ENCODE data around the gene HNRNPUL1. TPM values are rescaled to one million over a fixed set of nuclear protein-coding genes. Genes with fewer than 3 reads are reported as not detected.

The HNRNPUL1 gene
- total RNA-seq, 1 experiment from 2014 or later, result 315 TPM

DNA sequence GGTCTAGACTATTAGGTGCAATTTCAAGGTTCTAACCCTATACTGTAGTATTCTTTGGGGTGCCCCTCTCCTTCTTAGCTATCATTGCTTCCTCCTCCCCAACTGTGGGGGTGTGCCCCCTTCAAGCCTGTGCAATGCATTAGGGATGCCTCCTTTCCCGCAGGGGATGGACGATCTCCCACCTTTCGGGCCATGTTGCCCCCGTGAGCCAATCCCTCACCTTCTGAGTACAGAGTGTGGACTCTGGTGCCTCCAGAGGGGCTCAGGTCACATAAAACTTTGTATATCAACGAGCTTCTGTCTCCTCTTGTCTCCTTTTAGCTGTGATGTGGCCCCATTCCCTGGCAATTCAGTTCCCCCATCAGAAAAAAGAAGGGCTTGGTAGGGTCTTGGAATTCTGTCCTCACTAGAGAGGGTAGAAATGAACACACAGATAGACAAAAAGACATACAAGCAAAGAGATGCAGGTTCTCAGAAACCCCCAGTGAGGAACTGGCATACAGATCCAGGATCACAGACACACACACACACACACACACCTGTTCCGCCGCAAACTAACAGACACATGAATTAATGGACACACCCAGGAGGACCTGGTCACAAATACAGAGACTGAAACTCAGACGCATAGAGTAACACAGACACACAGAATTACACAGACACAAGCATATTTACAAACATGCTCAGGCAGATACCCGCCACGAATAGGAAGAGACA is 2.5 kb upstream of the HNRNPUL1 start:
- H2AFZ ChIP-seq (ENCODE audit: low read length), result no peak overlapping the region
- H3K27me3 Mint-ChIP-seq (ENCODE audit: low read depth), result peaks cover 1% of the 10 kb centered on the region; the same call in 1 of the 2 replicates
- peak overlapping the region; percentile 1 for H3K9ac ChIP-seq (ENCODE audit: extremely low read depth, insufficient read length, low read length)
- no peak overlapping the region for H3K4ac ChIP-seq (ENCODE audit: low read depth, low read length)
- H3K4me1 Mint-ChIP-seq, result peaks cover 19% of the 10 kb centered on the region in 2 experiments
- H3K79me1 ChIP-seq (ENCODE audit: insufficient read depth, low read depth, low read length, poor library complexity, severe bottlenecking), result no peaks in the 10 kb centered on the region
- H3K14ac ChIP-seq (ENCODE audit: insufficient read depth, low read length), result no peak overlapping the region
- H2AK5ac ChIP-seq (ENCODE audit: insufficient read length, low read length), result no peak overlapping the region
- H2BK5ac ChIP-seq (ENCODE audit: insufficient read length, low read length), result no peak overlapping the region
- H3K56ac ChIP-seq (ENCODE audit: insufficient read length, low read depth, low read length), result no peak overlapping the region
- peak overlapping the region; percentile 99 to 100 for H3K4me3 Mint-ChIP-seq
- peak overlapping the region; percentile 83 for H3K4me2 ChIP-seq (ENCODE audit: insufficient read depth, insufficient read length, low read length)
- peak overlapping the region in 1 of 3 experiments; percentile 26; a peak in 1 of 7 replicates for H3K27ac Mint-ChIP-seq
- no peak overlapping the region for H2BK12ac ChIP-seq (ENCODE audit: insufficient read length, low read depth, low read length)
- no peak overlapping the region for H2BK120ac ChIP-seq (ENCODE audit: low read depth, low read length, poor library complexity, severe bottlenecking)
- no peaks in the 10 kb centered on the region for H3K4me1 ChIP-seq (ENCODE audit: insufficient read depth, low read length)
- H4K5ac ChIP-seq (ENCODE audit: insufficient read length, low read depth, low read length), result no peak overlapping the region
- no peak overlapping the region for H3K23ac ChIP-seq (ENCODE audit: insufficient read length, low read depth, low read length)
- no peaks in the 10 kb centered on the region for H4K20me1 ChIP-seq (ENCODE audit: control insufficient read depth, insufficient read depth, insufficient read length)
- H3K18ac ChIP-seq (ENCODE audit: insufficient read length, low read depth, low read length), result no peak overlapping the region
- peaks cover 18 to 51% (median 37%) of the 10 kb centered on the region in 3 experiments for H3K36me3 Mint-ChIP-seq (ENCODE audit: insufficient read depth in 1 of 3, low read depth in 3 of 3)
- H3K23me2 ChIP-seq (ENCODE audit: insufficient read length, low read depth, low read length, poor library complexity, severe bottlenecking), result peaks cover 18% of the 10 kb centered on the region
- H3T11ph ChIP-seq (ENCODE audit: low read length), result no peak overlapping the region
- no CpG with 5 or more reads among the region's 10 CpGs for WGBS (ENCODE audit: extremely low coverage, insufficient read length, low lambda C conversion rate)
- DNase-seq, result no peak
- H4K91ac ChIP-seq (ENCODE audit: insufficient read length, low read depth, low read length), result no peak overlapping the region
- no peak overlapping the region for H2BK20ac ChIP-seq (ENCODE audit: low read depth, low read length, poor library complexity, severe bottlenecking)
- no peaks in the 10 kb centered on the region for H3K9me3 ChIP-seq (ENCODE audit: control insufficient read depth, low read depth, low read length)
- H3K9me3 Mint-ChIP-seq, result peaks cover 0 to 4% of the 10 kb centered on the region in 2 experiments; a peak in 2 of 5 replicates
- H4K8ac ChIP-seq (replicated peaks; ENCODE audit: insufficient read length, low read depth, low read length), result no peak overlapping the region
- TF ChIP-seq, protein P1, sequence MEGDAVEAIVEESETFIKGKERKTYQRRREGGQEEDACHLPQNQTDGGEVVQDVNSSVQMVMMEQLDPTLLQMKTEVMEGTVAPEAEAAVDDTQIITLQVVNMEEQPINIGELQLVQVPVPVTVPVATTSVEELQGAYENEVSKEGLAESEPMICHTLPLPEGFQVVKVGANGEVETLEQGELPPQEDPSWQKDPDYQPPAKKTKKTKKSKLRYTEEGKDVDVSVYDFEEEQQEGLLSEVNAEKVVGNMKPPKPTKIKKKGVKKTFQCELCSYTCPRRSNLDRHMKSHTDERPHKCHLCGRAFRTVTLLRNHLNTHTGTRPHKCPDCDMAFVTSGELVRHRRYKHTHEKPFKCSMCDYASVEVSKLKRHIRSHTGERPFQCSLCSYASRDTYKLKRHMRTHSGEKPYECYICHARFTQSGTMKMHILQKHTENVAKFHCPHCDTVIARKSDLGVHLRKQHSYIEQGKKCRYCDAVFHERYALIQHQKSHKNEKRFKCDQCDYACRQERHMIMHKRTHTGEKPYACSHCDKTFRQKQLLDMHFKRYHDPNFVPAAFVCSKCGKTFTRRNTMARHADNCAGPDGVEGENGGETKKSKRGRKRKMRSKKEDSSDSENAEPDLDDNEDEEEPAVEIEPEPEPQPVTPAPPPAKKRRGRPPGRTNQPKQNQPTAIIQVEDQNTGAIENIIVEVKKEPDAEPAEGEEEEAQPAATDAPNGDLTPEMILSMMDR (conservative IDR thresholded peaks at IDR 0.05), result no peak
- peaks cover 16% of the 10 kb centered on the region; the same call in 1 of the 2 replicates for H3K79me2 ChIP-seq (ENCODE audit: insufficient read depth, low read length)
- H2BK15ac ChIP-seq (ENCODE audit: low read depth, low read length), result no peak overlapping the region
- H3K27me3 ChIP-seq (ENCODE audit: insufficient read depth, low read length), result no peaks in the 10 kb centered on the region
- H3K27ac ChIP-seq (ENCODE audit: insufficient read length, low read depth, low read length), result no peak overlapping the region

All from H9 (cell line).